ENCODE data around the gene MS4A8. TPM values are rescaled to one million over a fixed set of nuclear protein-coding genes. Genes with fewer than 3 reads are reported as not detected.
A peak's percentile ranks its signal among the peaks of the same experiment; 100 is the strongest.

MS4A8 gene
- total and polyA plus RNA-seq, 4 donors: 11.4 to 45.9 (median 30.3) TPM

DNA sequence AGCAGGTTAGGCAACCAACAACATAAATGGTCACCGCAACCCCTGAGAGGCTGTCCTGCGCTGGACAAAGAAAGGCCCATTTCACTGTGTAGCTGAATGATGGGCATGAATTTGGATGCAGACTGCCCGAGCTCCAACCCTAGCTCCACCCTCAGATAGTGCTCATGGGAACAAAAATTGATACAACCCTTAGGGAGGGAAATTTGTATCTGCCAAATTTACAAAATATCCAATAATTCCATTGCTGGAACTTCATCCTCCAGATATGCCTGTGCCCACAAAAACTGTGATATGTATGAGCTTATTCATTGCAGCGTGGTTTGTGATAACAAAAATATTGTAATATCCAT lies 2.0 kb downstream of the MS4A8 start:
- Histone ChIP-seq H3K9ac (ENCODE audit: insufficient read depth in 1 of 2, low read length in 2 of 2) (no peak overlapping the region), H3K4me1 (ENCODE audit: control insufficient read depth in 5 of 5, insufficient read depth in 5 of 5, low read length in 5 of 5) (peaks cover 0 to 13% (median 1%) of the 10 kb centered on the region in 5 donors), H3K27me3 (ENCODE audit: control insufficient read depth in 3 of 3, insufficient read depth in 3 of 3, low read length in 2 of 3) (no peaks in the 10 kb centered on the region), H3K4me3 (no peak overlapping the region), H3K27ac (ENCODE audit: low read depth in 1 of 2, low read length in 1 of 2) (no peak overlapping the region), H3K9me3 (ENCODE audit: control insufficient read depth in 4 of 4, insufficient read depth in 3 of 4, low read length in 3 of 4) (no peaks in the 10 kb centered on the region), H3K36me3 (ENCODE audit: control insufficient read depth in 4 of 4, insufficient read depth in 4 of 4, low read length in 4 of 4) (no peaks in the 10 kb centered on the region)
- 65 to 66% methylated on average over 4 of the region's 4 CpGs for WGBS, 2 donors
- TF ChIP-seq, protein P1, sequence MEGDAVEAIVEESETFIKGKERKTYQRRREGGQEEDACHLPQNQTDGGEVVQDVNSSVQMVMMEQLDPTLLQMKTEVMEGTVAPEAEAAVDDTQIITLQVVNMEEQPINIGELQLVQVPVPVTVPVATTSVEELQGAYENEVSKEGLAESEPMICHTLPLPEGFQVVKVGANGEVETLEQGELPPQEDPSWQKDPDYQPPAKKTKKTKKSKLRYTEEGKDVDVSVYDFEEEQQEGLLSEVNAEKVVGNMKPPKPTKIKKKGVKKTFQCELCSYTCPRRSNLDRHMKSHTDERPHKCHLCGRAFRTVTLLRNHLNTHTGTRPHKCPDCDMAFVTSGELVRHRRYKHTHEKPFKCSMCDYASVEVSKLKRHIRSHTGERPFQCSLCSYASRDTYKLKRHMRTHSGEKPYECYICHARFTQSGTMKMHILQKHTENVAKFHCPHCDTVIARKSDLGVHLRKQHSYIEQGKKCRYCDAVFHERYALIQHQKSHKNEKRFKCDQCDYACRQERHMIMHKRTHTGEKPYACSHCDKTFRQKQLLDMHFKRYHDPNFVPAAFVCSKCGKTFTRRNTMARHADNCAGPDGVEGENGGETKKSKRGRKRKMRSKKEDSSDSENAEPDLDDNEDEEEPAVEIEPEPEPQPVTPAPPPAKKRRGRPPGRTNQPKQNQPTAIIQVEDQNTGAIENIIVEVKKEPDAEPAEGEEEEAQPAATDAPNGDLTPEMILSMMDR (IDR thresholded peaks at IDR 0.05; ENCODE audit: control extremely low read depth, extremely low read depth): no peak
- no peak for DNase-seq
- no peak for ATAC-seq (ENCODE audit: insufficient read depth, low FRiP score)

DNA sequence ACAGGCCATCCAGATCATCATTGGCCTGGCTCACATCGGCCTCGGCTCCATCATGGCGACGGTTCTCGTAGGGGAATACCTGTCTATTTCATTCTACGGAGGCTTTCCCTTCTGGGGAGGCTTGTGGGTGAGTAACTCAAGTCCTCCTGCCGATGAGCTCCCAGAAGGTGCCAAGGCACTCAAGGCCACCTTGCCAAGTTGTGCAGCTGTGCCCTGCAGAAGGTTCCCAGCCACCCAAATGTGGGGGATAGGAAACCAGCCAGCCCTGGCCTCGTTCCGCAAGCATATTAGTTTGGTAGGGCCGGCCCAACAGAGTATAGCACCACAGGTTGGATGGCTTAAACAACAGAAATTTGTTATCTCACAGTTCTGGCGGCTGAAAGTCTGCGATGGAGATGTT lies 4.0 kb downstream of the MS4A8 start:
- H3K4me1 ChIP-seq (ENCODE audit: control insufficient read depth in 5 of 5, insufficient read depth in 5 of 5, low read length in 5 of 5): peaks cover 0 to 13% (median 1%) of the 10 kb centered on the region in 5 donors
- TF ChIP-seq, protein P1 (IDR thresholded peaks at IDR 0.05; ENCODE audit: control extremely low read depth, extremely low read depth): no peak
- no peak overlapping the region for H3K9ac ChIP-seq (ENCODE audit: insufficient read depth in 1 of 2, low read length in 2 of 2)
- H3K27me3 ChIP-seq (ENCODE audit: control insufficient read depth in 3 of 3, insufficient read depth in 3 of 3, low read length in 2 of 3): no peaks in the 10 kb centered on the region
- H3K36me3 ChIP-seq (ENCODE audit: control insufficient read depth in 4 of 4, insufficient read depth in 4 of 4, low read length in 4 of 4): no peaks in the 10 kb centered on the region
- ATAC-seq (ENCODE audit: insufficient read depth, low FRiP score) (no peak), DNase-seq (no peak)
- H3K9me3 ChIP-seq (ENCODE audit: control insufficient read depth in 4 of 4, insufficient read depth in 3 of 4, low read length in 3 of 4): no peaks in the 10 kb centered on the region
- no peak overlapping the region for H3K27ac ChIP-seq (ENCODE audit: low read depth in 1 of 2, low read length in 1 of 2)
- 93% methylated on average over 12 of the region's 12 CpGs for WGBS, 2 donors
- no peak overlapping the region for H3K4me3 ChIP-seq

GRCh38 chr11:60705895-60706294 lies 6.5 kb downstream of the MS4A8 start:
- no peaks in the 10 kb centered on the region for H3K9me3 ChIP-seq (ENCODE audit: control insufficient read depth in 4 of 4, insufficient read depth in 3 of 4, low read length in 3 of 4)
- ATAC-seq (ENCODE audit: insufficient read depth, low FRiP score) (no peak), DNase-seq (peak in 1 of 3 donors; percentile 26)
- no peaks in the 10 kb centered on the region for H3K27me3 ChIP-seq (ENCODE audit: control insufficient read depth in 3 of 3, insufficient read depth in 3 of 3, low read length in 2 of 3)
- no peak overlapping the region for H3K27ac ChIP-seq (ENCODE audit: low read depth in 1 of 2, low read length in 1 of 2)
- WGBS, 2 donors: 61 to 65% methylated on average over 5 of the region's 5 CpGs
- H3K4me1 ChIP-seq (ENCODE audit: control insufficient read depth in 5 of 5, insufficient read depth in 5 of 5, low read length in 5 of 5): peaks cover 0 to 8% (median 0%) of the 10 kb centered on the region in 5 donors
- H3K9ac ChIP-seq (ENCODE audit: insufficient read depth in 1 of 2, low read length in 2 of 2): no peak overlapping the region
- no peaks in the 10 kb centered on the region for H3K36me3 ChIP-seq (ENCODE audit: control insufficient read depth in 4 of 4, insufficient read depth in 4 of 4, low read length in 4 of 4)
- TF ChIP-seq, protein P1 (IDR thresholded peaks at IDR 0.05; ENCODE audit: control extremely low read depth, extremely low read depth): no peak
- H3K4me3 ChIP-seq: no peak overlapping the region

GRCh38 chr11:60706931-60707330 lies 7.5 kb downstream of the MS4A8 start:
- Histone ChIP-seq H3K27ac (ENCODE audit: low read depth in 1 of 2, low read length in 1 of 2) (no peak overlapping the region), H3K4me1 (ENCODE audit: control insufficient read depth in 5 of 5, insufficient read depth in 5 of 5, low read length in 5 of 5) (no peaks in the 10 kb centered on the region), H3K27me3 (ENCODE audit: control insufficient read depth in 3 of 3, insufficient read depth in 3 of 3, low read length in 2 of 3) (peaks cover 0 to under 1% (median 0%) of the 10 kb centered on the region in 3 donors), H3K4me3 (no peak overlapping the region), H3K36me3 (ENCODE audit: control insufficient read depth in 4 of 4, insufficient read depth in 4 of 4, low read length in 4 of 4) (no peaks in the 10 kb centered on the region), H3K9me3 (ENCODE audit: control insufficient read depth in 4 of 4, insufficient read depth in 3 of 4, low read length in 3 of 4) (no peaks in the 10 kb centered on the region), H3K9ac (ENCODE audit: insufficient read depth in 1 of 2, low read length in 2 of 2) (no peak overlapping the region)
- TF ChIP-seq, protein P1 (IDR thresholded peaks at IDR 0.05; ENCODE audit: control extremely low read depth, extremely low read depth): no peak
- DNase-seq (no peak), ATAC-seq (ENCODE audit: insufficient read depth, low FRiP score) (no peak)
- WGBS, 2 donors: 82 to 86% methylated on average over 5 of the region's 5 CpGs

Measured in lung (tissue), 12 donors.